ENCODE results near the gene ERGIC1. TPM values are rescaled to one million over a fixed set of nuclear protein-coding genes. Genes with fewer than 3 reads are reported as not detected.

ERGIC1 gene
- total RNA-seq, 2 experiments from 2014 or later = 33.4 to 36.2 TPM

GRCh38 chr5:172921906-172922305 is 87.9 kb downstream of the ERGIC1 start:
- Mint-ChIP-seq H3K4me1 (ENCODE audit: low read depth) (peaks cover 8% of the 10 kb centered on the region), H3K36me3 (ENCODE audit: low read depth) (no peaks in the 10 kb centered on the region), H3K27me3 (ENCODE audit: low read depth) (no peaks in the 10 kb centered on the region), H3K4me3 (no peak overlapping the region), H3K27ac (no peak overlapping the region), H3K9me3 (no peaks in the 10 kb centered on the region)
- intact Hi-C loops (cut with micrococcal nuclease) = no loop called here
- DNase-seq = no peak
- CTCF ChIA-PET = no interaction called here

DNA sequence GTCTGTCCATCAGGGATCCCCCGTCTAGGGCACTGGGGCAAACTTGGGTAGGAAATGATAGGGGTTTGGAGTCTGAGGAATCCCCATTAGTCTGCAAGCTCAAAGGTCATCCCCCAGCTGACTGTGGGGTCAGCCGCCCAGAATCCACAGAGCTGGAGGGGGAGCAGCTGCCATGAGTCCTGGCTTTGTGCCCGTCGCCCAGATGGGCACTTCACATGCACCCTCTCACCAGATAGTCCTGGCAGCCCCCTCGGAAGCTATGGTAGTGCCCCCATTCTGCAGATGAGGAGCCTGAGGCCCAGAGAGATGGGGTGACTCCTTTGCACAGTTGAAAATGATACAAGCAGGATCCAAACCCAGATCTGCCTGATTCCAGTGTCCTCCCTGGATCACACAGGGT is 89.5 kb downstream of the ERGIC1 start:
- H3K9me3 Mint-ChIP-seq = no peaks in the 10 kb centered on the region
- H3K36me3 Mint-ChIP-seq (ENCODE audit: low read depth) = no peaks in the 10 kb centered on the region
- CTCF ChIA-PET = interaction anchor here (0.6 to 1.7 kb wide), 3 partner anchors 9 to 393 kb away, joined by 3 to 6 read pairs (median 3); no protein-coding TSS in a partner anchor

DNA sequence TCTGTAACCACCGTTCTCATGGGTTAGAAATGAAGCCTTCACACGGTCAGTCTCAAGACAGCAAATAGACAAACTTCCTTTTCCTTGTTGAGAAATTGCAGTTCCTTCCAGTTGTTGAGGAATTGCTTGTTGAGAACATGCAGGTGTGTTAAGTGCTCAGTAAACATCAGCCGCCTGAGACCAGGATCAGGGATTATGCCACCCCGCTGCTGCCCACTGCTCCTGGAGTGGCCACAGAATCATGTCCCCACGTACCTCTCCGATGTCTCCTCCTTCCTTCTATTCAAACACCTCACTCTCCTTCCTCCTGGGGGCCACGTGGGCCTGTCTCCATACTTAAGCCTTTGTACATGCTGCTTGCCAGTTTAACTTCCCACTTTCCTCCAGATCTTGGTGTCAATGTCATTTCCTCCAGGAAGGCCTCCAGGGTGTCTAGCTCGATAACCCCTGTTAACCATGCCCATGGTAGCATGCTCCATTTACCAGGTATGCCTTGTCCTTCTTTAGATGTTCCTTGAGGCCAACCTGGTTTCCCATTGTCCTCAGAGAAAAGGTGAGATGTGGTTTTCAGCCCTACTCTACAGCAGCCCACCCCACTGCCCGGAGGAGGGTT is 91.4 kb downstream of the ERGIC1 start:
- H3K36me3 Mint-ChIP-seq (ENCODE audit: low read depth) = no peaks in the 10 kb centered on the region
- no peaks in the 10 kb centered on the region for H3K9me3 Mint-ChIP-seq
- no peak for DNase-seq
- no peak overlapping the region for H3K27ac Mint-ChIP-seq
- H3K4me3 Mint-ChIP-seq = no peak overlapping the region
- H3K27me3 Mint-ChIP-seq (ENCODE audit: low read depth) = no peaks in the 10 kb centered on the region
- intact Hi-C loops (cut with micrococcal nuclease) = no loop called here
- no peaks in the 10 kb centered on the region for H3K4me1 Mint-ChIP-seq (ENCODE audit: low read depth)
- CTCF ChIA-PET = interaction anchor here (1.1 to 15.8 kb wide), 3 partner anchors 209 to 220 kb away, joined by 3 to 274 read pairs (median 3); no protein-coding TSS in a partner anchor

More for the DNA sequence above, 89.5 kb downstream of the ERGIC1 start:
- H3K27me3 Mint-ChIP-seq (ENCODE audit: low read depth) = no peaks in the 10 kb centered on the region
- intact Hi-C loops (cut with micrococcal nuclease) = no loop called here
- H3K4me1 Mint-ChIP-seq (ENCODE audit: low read depth) = peaks cover 3% of the 10 kb centered on the region
- no peak overlapping the region for H3K4me3 Mint-ChIP-seq
- no peak for DNase-seq
- H3K27ac Mint-ChIP-seq = no peak overlapping the region

- Mint-ChIP-seq H3K9me3 (no peaks in the 10 kb centered on the region), H3K27me3 (ENCODE audit: low read depth) (no peaks in the 10 kb centered on the region), H3K27ac (no peak overlapping the region), H3K4me1 (ENCODE audit: low read depth) (no peaks in the 10 kb centered on the region), H3K4me3 (no peak overlapping the region), H3K36me3 (ENCODE audit: low read depth) (no peaks in the 10 kb centered on the region)
- CTCF ChIA-PET = interaction anchor here (1.9 to 15.8 kb wide), 2 partner anchors 11 to 214 kb away, joined by 7 to 274 read pairs; no protein-coding TSS in a partner anchor
- DNase-seq = no peak
- intact Hi-C loops (cut with micrococcal nuclease) = no loop called here
These were observed 92.0 kb downstream of the ERGIC1 start for GRCh38 chr5:172926008-172926523.

DNA sequence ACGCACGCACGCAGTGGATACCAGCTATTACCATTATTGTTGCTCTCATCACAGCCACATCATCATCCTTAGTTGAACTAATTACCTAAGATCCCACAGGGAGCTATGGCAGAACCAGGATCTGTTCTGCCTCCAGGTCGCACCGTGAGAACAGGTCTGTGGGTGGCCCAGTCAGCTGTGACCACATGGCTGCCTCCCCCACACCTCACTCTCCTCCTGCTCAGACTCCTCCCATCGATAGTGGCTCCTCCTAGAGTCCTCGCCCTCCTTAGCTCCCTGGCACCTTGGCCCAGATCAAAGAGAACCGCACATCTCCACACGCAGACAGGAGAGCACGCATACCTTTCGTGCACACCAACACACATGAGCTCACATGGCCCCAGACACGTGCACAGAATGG is 92.7 kb downstream of the ERGIC1 start:
- intact Hi-C loops (cut with micrococcal nuclease) = no loop called here
- Mint-ChIP-seq H3K27me3 (ENCODE audit: low read depth) (no peaks in the 10 kb centered on the region), H3K4me3 (no peak overlapping the region), H3K4me1 (ENCODE audit: low read depth) (no peaks in the 10 kb centered on the region), H3K9me3 (no peaks in the 10 kb centered on the region), H3K36me3 (ENCODE audit: low read depth) (no peaks in the 10 kb centered on the region), H3K27ac (no peak overlapping the region)
- CTCF ChIA-PET = interaction anchor here (1.9 to 15.8 kb wide), 3 partner anchors 10 to 215 kb away, joined by 7 to 274 read pairs (median 15); no protein-coding TSS in a partner anchor
- DNase-seq = no peak

GRCh38 chr5:172929371-172929838 is 95.4 kb downstream of the ERGIC1 start:
- intact Hi-C loops (cut with micrococcal nuclease) = no loop called here
- no peak for DNase-seq
- no peak overlapping the region for H3K4me3 Mint-ChIP-seq
- no peaks in the 10 kb centered on the region for H3K36me3 Mint-ChIP-seq (ENCODE audit: low read depth)
- no peak overlapping the region for H3K27ac Mint-ChIP-seq
- H3K9me3 Mint-ChIP-seq = no peaks in the 10 kb centered on the region
- CTCF ChIA-PET = interaction anchor here (0.8 to 15.8 kb wide), 5 partner anchors 8 to 355 kb away, joined by 3 to 274 read pairs (median 6); no protein-coding TSS in a partner anchor
- no peaks in the 10 kb centered on the region for H3K27me3 Mint-ChIP-seq (ENCODE audit: low read depth)
- no peaks in the 10 kb centered on the region for H3K4me1 Mint-ChIP-seq (ENCODE audit: low read depth)

- CTCF ChIA-PET = interaction anchor here (0.7 to 15.8 kb wide), 15 partner anchors 22 to 266 kb away, joined by 3 to 274 read pairs (median 6); partner anchors contain the start of genes DUSP1 and RPL26L1
- H3K27ac Mint-ChIP-seq = no peak overlapping the region
- H3K4me3 Mint-ChIP-seq = no peak overlapping the region
- no peaks in the 10 kb centered on the region for H3K36me3 Mint-ChIP-seq (ENCODE audit: low read depth)
- H3K4me1 Mint-ChIP-seq (ENCODE audit: low read depth) = no peaks in the 10 kb centered on the region
- H3K27me3 Mint-ChIP-seq (ENCODE audit: low read depth) = no peaks in the 10 kb centered on the region
- DNase-seq = no peak
- no peaks in the 10 kb centered on the region for H3K9me3 Mint-ChIP-seq
- intact Hi-C loops (cut with micrococcal nuclease) = loop anchor here (10.0 kb wide), 1 partner anchor 456 kb away; no protein-coding TSS in a partner anchor
These were observed 97.0 kb downstream of the ERGIC1 start for GRCh38 chr5:172931001-172931536.

- H3K36me3 Mint-ChIP-seq (ENCODE audit: low read depth) = peaks cover 3% of the 10 kb centered on the region
- H3K4me3 Mint-ChIP-seq = no peak overlapping the region
- intact Hi-C loops (cut with micrococcal nuclease) = loop anchor here (1.0 to 10.0 kb wide), 4 partner anchors 160 to 458 kb away; no protein-coding TSS in a partner anchor
- DNase-seq = peak; percentile 79
- H3K9me3 Mint-ChIP-seq = no peaks in the 10 kb centered on the region
- no peaks in the 10 kb centered on the region for H3K4me1 Mint-ChIP-seq (ENCODE audit: low read depth)
- no peak overlapping the region for H3K27ac Mint-ChIP-seq
- H3K27me3 Mint-ChIP-seq (ENCODE audit: low read depth) = no peaks in the 10 kb centered on the region
- CTCF ChIA-PET = interaction anchor here (0.6 to 15.8 kb wide), 29 partner anchors 9 to 1111 kb away, joined by 3 to 274 read pairs (median 5); partner anchors contain the start of genes ATP6V0E1, DUSP1 and RPL26L1
These were observed 98.4 kb downstream of the ERGIC1 start for GRCh38 chr5:172932313-172933017.

DNA sequence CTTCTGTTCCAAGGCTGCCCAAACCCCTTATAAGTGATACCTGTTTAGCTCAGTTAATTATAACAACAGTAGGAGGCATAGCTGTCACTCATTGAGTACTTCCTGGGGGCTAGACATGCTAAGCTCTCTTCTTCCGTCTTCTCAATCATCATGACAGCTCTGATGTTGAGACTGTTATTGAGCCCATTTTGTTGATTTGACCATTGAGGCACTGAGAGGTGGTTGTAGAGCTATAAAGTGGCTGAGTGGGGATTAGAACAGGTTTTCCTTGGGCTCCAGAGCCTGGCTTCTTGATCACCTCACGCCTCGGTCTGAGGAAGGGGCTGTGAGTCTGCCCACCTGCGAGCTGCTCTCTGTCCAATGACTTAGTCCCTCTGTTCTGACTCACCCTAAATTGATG is 99.2 kb downstream of the ERGIC1 start:
- no peak overlapping the region for H3K4me3 Mint-ChIP-seq
- peaks cover 3% of the 10 kb centered on the region for H3K36me3 Mint-ChIP-seq (ENCODE audit: low read depth)
- CTCF ChIA-PET = interaction anchor here (0.6 to 15.8 kb wide), 26 partner anchors 9 to 1112 kb away, joined by 3 to 274 read pairs (median 4); partner anchors contain the start of gene DUSP1
- no peak for DNase-seq
- no peak overlapping the region for H3K27ac Mint-ChIP-seq
- intact Hi-C loops (cut with micrococcal nuclease) = loop anchor here (10.0 kb wide), 1 partner anchor 458 kb away; no protein-coding TSS in a partner anchor
- no peaks in the 10 kb centered on the region for H3K27me3 Mint-ChIP-seq (ENCODE audit: low read depth)
- no peaks in the 10 kb centered on the region for H3K9me3 Mint-ChIP-seq
- H3K4me1 Mint-ChIP-seq (ENCODE audit: low read depth) = no peaks in the 10 kb centered on the region

DNA sequence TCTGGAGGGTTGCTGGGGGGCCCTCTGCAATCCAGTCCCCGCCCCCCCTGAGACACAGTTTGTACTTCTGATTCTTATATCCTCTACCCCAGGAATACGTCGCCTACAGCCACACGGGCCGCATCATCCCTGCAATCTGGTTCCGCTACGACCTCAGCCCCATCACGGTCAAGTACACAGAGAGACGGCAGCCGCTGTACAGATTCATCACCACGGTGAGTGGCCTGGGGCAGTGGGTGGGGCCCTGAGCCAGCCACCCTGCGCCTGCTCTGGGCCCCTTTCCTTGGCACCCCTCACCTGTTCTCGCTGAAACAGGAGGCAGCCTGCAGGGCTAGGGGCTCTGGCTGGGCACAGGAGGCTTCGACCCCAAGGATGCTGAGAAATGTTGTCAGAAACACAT is 101.0 kb downstream of the ERGIC1 start:
- no peaks in the 10 kb centered on the region for H3K4me1 Mint-ChIP-seq (ENCODE audit: low read depth)
- H3K27me3 Mint-ChIP-seq (ENCODE audit: low read depth) = no peaks in the 10 kb centered on the region
- no peak for DNase-seq
- no peak overlapping the region for H3K4me3 Mint-ChIP-seq
- CTCF ChIA-PET = interaction anchor here (1.0 to 15.8 kb wide), 2 partner anchors 218 to 223 kb away, joined by 4 to 274 read pairs; no protein-coding TSS in a partner anchor
- H3K27ac Mint-ChIP-seq = no peak overlapping the region
- H3K36me3 Mint-ChIP-seq (ENCODE audit: low read depth) = peaks cover 3% of the 10 kb centered on the region
- H3K9me3 Mint-ChIP-seq = no peaks in the 10 kb centered on the region
- intact Hi-C loops (cut with micrococcal nuclease) = loop anchor here (10.0 kb wide), 1 partner anchor 460 kb away; no protein-coding TSS in a partner anchor

DNA sequence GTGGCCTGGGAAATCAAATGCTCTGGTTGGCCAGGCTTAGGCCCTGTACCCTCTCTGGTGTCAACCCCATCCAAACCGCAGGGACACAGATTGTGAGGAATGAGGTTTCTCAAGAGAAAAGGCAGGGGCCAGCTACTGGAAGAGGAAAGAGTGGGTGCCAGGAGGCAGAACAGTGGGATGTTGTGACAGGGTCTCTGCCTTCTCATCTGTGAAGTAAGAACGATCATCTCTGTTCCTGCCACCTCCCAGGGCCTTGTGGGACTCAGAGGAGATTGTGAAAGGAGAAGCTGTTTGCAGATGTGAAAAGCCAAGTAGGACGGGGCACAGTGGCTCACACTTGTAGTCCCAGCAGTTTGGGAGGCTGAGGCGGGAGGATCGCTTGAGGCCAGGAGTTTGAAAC is 102.3 kb downstream of the ERGIC1 start:
- H3K4me3 Mint-ChIP-seq = no peak overlapping the region
- no peak overlapping the region for H3K27ac Mint-ChIP-seq
- H3K36me3 Mint-ChIP-seq (ENCODE audit: low read depth) = peaks cover 3% of the 10 kb centered on the region
- H3K4me1 Mint-ChIP-seq (ENCODE audit: low read depth) = no peaks in the 10 kb centered on the region
- intact Hi-C loops (cut with micrococcal nuclease) = loop anchor here (10.0 kb wide), 1 partner anchor 462 kb away; no protein-coding TSS in a partner anchor
- H3K27me3 Mint-ChIP-seq (ENCODE audit: low read depth) = no peaks in the 10 kb centered on the region
- H3K9me3 Mint-ChIP-seq = no peaks in the 10 kb centered on the region
- CTCF ChIA-PET = interaction anchor here (1.2 to 15.8 kb wide), 3 partner anchors 10 to 239 kb away, joined by 4 to 274 read pairs (median 7); no protein-coding TSS in a partner anchor
- no peak for DNase-seq
